Activated B cell treated with CpG ODN at 0.5 μM for 24 hours (primary cell): ENCODE results near the gene CCDC3. TPM values are rescaled to one million over a fixed set of nuclear protein-coding genes. Genes with fewer than 3 reads are reported as not detected.

Source experiments
- ATAC-seq: fragments of 200-7000 bp; cut with Tn5 transposase; one replicate; pipeline ENCODE4 v1.10.0; 2021; ENCODE audit warnings: low read depth, mild to moderate bottlenecking, moderate library complexity
- CTCF ChIA-PET: fragments of 350-600 bp; sonication (Branson Sonifier 250); formaldehyde crosslinking; loops from one replicate; lab custom pipeline; 2021; ENCODE audit warnings: antibody characterized with exemption; lab: Charles Lee
- POLR2A ChIA-PET: fragments of 350-600 bp; sonication (Branson Sonifier 250); formaldehyde crosslinking; loops from one replicate; lab custom pipeline; 2021; ENCODE audit warnings: antibody characterized with exemption; lab: Charles Lee
- DNase-seq: peaks from one replicate; pipeline ENCODE4 v3.0.0; 2022
- H3K27ac Mint-ChIP-seq: one replicate; pipeline ENCODE4 v1.8.0; 2020; ENCODE audit warnings: mixed read lengths
- H3K27me3 Mint-ChIP-seq: one replicate; pipeline ENCODE4 v1.8.0; 2021; ENCODE audit warnings: mixed read lengths
- H3K36me3 Mint-ChIP-seq: one replicate; pipeline ENCODE4 v1.8.0; 2021; ENCODE audit warnings: low read depth, mixed read lengths
- H3K4me1 Mint-ChIP-seq: one replicate; pipeline ENCODE4 v1.8.0; 2021; ENCODE audit warnings: mixed read lengths
- H3K4me3 Mint-ChIP-seq: one replicate; pipeline ENCODE4 v1.8.0; 2020; ENCODE audit warnings: mild to moderate bottlenecking, mixed read lengths
- H3K9me3 Mint-ChIP-seq: one replicate; pipeline ENCODE4 v1.8.0; 2020; ENCODE audit warnings: mixed read lengths
- intact Hi-C: fragments of 100-400 bp; cut with micrococcal nuclease; formaldehyde crosslinking; loops from one replicate; pipeline ENCODE4 v1.15.1; 2024
- total RNA-seq: library from RNA; stranded (reverse); gene quantifications from 2 replicates; pipeline ENCODE4 v1.2.3, GENCODE V29; 2022
- TF ChIP-seq, protein P1 (sequence below): fragments of 200-600 bp; IDR thresholded peaks from one replicate; pipeline ENCODE4 v1.8.0; 2022; ENCODE audit warnings: antibody characterized with exemption, mild to moderate bottlenecking

Gene CCDC3
- total RNA-seq, 1 donor from 2014 or later: 0.07 TPM

- TF ChIP-seq, protein P1, sequence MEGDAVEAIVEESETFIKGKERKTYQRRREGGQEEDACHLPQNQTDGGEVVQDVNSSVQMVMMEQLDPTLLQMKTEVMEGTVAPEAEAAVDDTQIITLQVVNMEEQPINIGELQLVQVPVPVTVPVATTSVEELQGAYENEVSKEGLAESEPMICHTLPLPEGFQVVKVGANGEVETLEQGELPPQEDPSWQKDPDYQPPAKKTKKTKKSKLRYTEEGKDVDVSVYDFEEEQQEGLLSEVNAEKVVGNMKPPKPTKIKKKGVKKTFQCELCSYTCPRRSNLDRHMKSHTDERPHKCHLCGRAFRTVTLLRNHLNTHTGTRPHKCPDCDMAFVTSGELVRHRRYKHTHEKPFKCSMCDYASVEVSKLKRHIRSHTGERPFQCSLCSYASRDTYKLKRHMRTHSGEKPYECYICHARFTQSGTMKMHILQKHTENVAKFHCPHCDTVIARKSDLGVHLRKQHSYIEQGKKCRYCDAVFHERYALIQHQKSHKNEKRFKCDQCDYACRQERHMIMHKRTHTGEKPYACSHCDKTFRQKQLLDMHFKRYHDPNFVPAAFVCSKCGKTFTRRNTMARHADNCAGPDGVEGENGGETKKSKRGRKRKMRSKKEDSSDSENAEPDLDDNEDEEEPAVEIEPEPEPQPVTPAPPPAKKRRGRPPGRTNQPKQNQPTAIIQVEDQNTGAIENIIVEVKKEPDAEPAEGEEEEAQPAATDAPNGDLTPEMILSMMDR: no peak
- no peak for ATAC-seq
- no peak overlapping the region for H3K27ac Mint-ChIP-seq
- no peaks in the 10 kb centered on the region for H3K4me1 Mint-ChIP-seq
- peaks cover 18% of the 10 kb centered on the region for H3K27me3 Mint-ChIP-seq
- H3K9me3 Mint-ChIP-seq: peaks cover 13% of the 10 kb centered on the region
- CTCF ChIA-PET: no interaction called here
- no peaks in the 10 kb centered on the region for H3K36me3 Mint-ChIP-seq
- H3K4me3 Mint-ChIP-seq: no peak overlapping the region
- no peak for DNase-seq
- intact Hi-C loops: no loop called here
- POLR2A ChIA-PET: no interaction called here
These were observed 31.6 kb downstream of the CCDC3 start for GRCh38 chr10:12969951-12970350.

- intact Hi-C loops: no loop called here
- TF ChIP-seq, protein P1: no peak
- Mint-ChIP-seq H3K36me3 (no peaks in the 10 kb centered on the region), H3K27me3 (peaks cover 21% of the 10 kb centered on the region), H3K27ac (no peak overlapping the region), H3K4me3 (no peak overlapping the region), H3K9me3 (peaks cover 13% of the 10 kb centered on the region), H3K4me1 (no peaks in the 10 kb centered on the region)
- POLR2A ChIA-PET: no interaction called here
- CTCF ChIA-PET: no interaction called here
- DNase-seq (no peak), ATAC-seq (no peak)
These were observed 35.4 kb downstream of the CCDC3 start for GRCh38 chr10:12966067-12966466.

GRCh38 chr10:12965571-12965970, 35.9 kb downstream of the CCDC3 start:
- no peak for DNase-seq
- CTCF ChIA-PET: no interaction called here
- H3K36me3 Mint-ChIP-seq: no peaks in the 10 kb centered on the region
- no peak overlapping the region for H3K4me3 Mint-ChIP-seq
- ATAC-seq: no peak
- no peaks in the 10 kb centered on the region for H3K4me1 Mint-ChIP-seq
- POLR2A ChIA-PET: no interaction called here
- intact Hi-C loops: no loop called here
- H3K27me3 Mint-ChIP-seq: peaks cover 21% of the 10 kb centered on the region
- TF ChIP-seq, protein P1: no peak
- H3K27ac Mint-ChIP-seq: no peak overlapping the region
- peaks cover 13% of the 10 kb centered on the region for H3K9me3 Mint-ChIP-seq

- no peak overlapping the region for H3K4me3 Mint-ChIP-seq
- DNase-seq (no peak), ATAC-seq (no peak)
- TF ChIP-seq, protein P1: no peak
- intact Hi-C loops: no loop called here
- H3K36me3 Mint-ChIP-seq: no peaks in the 10 kb centered on the region
- ChIA-PET CTCF (no interaction called here), POLR2A (no interaction called here)
- H3K27ac Mint-ChIP-seq: no peak overlapping the region
- peaks cover 8% of the 10 kb centered on the region for H3K9me3 Mint-ChIP-seq
- no peaks in the 10 kb centered on the region for H3K4me1 Mint-ChIP-seq
- H3K27me3 Mint-ChIP-seq: peaks cover 14% of the 10 kb centered on the region
These were observed 39.0 kb downstream of the CCDC3 start for GRCh38 chr10:12962556-12962955.

GRCh38 chr10:12961416-12962205, 39.9 kb downstream of the CCDC3 start:
- CTCF ChIA-PET: no interaction called here
- intact Hi-C loops: no loop called here

More at GRCh38 chr10:12961416-12962205, 39.9 kb downstream of the CCDC3 start:
- TF ChIP-seq, protein P1: no peak
- no peak for DNase-seq
- H3K36me3 Mint-ChIP-seq: no peaks in the 10 kb centered on the region
- no peak overlapping the region for H3K27ac Mint-ChIP-seq
- H3K27me3 Mint-ChIP-seq: peaks cover 13% of the 10 kb centered on the region
- ATAC-seq: no peak
- POLR2A ChIA-PET: no interaction called here
- no peak overlapping the region for H3K4me3 Mint-ChIP-seq
- no peaks in the 10 kb centered on the region for H3K4me1 Mint-ChIP-seq
- peaks cover 10% of the 10 kb centered on the region for H3K9me3 Mint-ChIP-seq
